ENCODE data around the gene HCRTR1. TPM values are rescaled to one million over a fixed set of nuclear protein-coding genes. Genes with fewer than 3 reads are reported as not detected.
"Not testable (repeated sequence)": the region's sequence is repeated elsewhere in the genome, so short reads cannot be mapped to it uniquely, and the experiment has no call there.

HCRTR1 gene
- total and polyA plus RNA-seq, 10 of the 15 experiments (the other 5 are each of a cell fraction or from before 2014, with no cell fraction given) = not detected

GRCh38 chr1:31586376-31587327 lies 30.8 kb upstream of the HCRTR1 start:
- in situ Hi-C loops (cut with MboI) = no loop called here
- BruUV-seq (replicated peaks) = no TSS peak

GRCh38 chr1:31587328-31587699 lies 30.2 kb upstream of the HCRTR1 start:
- ChIA-PET CTCF (interaction anchor here (0.6 to 3.5 kb wide), 13 partner anchors 9 to 547 kb away, joined by 3 to 20 read pairs (median 4); partner anchors contain the start of gene HCRTR1), RAD21 (ENCODE audit: unreplicated experiment) (interaction anchor here (0.8 to 1.1 kb wide), 4 partner anchors 9 to 58 kb away, joined by 3 to 4 read pairs (median 4); partner anchors contain the start of gene PEF1), POLR2A (interaction anchor here (0.6 kb wide), 1 partner anchor 390 kb away, joined by 4 read pairs; no protein-coding TSS in a partner anchor), SMC1A (ENCODE audit: uncharacterized antibody, unreplicated experiment) (interaction anchor here (1.1 kb wide), 2 partner anchors 9 to 10 kb away, joined by 5 read pairs; no protein-coding TSS in a partner anchor)
- H3K4me3 ChIP-seq; H3K27me3 ChIP-seq (replicated peaks in 1 of 2; ENCODE audit: control insufficient read depth in 2 of 2, insufficient read depth in 2 of 2, low read length in 1 of 2); H3K36me3 ChIP-seq (ENCODE audit: control insufficient read depth in 2 of 2, insufficient read depth in 2 of 2, low read length in 1 of 2); FAIRE-seq; H3K4me1 ChIP-seq (ENCODE audit: control insufficient read depth, insufficient read depth, low read length); H4K20me1 ChIP-seq (ENCODE audit: control insufficient read depth, insufficient read depth); H3K4me2 ChIP-seq (ENCODE audit: control insufficient read depth, insufficient read depth); H3K9ac ChIP-seq (ENCODE audit: control insufficient read depth, insufficient read depth, low read length); intact Hi-C loops (cut with micrococcal nuclease; ENCODE audit: unreplicated experiment); DNase-seq (ENCODE audit: low read depth, low spot score); H2AFZ ChIP-seq (ENCODE audit: control insufficient read depth, low read depth, low read length); BruUV-seq (replicated peaks); in situ Hi-C loops (cut with MboI); H3K79me2 ChIP-seq (ENCODE audit: control insufficient read depth, insufficient read depth, low read length); H3K9me3 ChIP-seq (replicated peaks; ENCODE audit: control insufficient read depth, insufficient read depth, low read length); ATAC-seq; H3K27ac ChIP-seq (ENCODE audit: control insufficient read depth, insufficient read depth): not testable (repeated sequence)
- WGBS (ENCODE audit: insufficient coverage, insufficient replicate concordance, low lambda C conversion rate, missing lambda C conversion rate) = 59% methylated on average over 4 of the region's 5 CpGs

More at GRCh38 chr1:31586376-31587327, 30.8 kb upstream of the HCRTR1 start:
- POLR2A ChIA-PET = no interaction called here
- no peak for ATAC-seq
- RAD21 ChIA-PET (ENCODE audit: unreplicated experiment) = no interaction called here
- 69% methylated on average over 42 of the region's 47 CpGs for WGBS (ENCODE audit: insufficient coverage, insufficient replicate concordance, low lambda C conversion rate, missing lambda C conversion rate)
- no peak overlapping the region for H3K9ac ChIP-seq (ENCODE audit: control insufficient read depth, insufficient read depth, low read length)
- no peaks in the 10 kb centered on the region; a peak in 1 of 4 replicates for H3K27me3 ChIP-seq (replicated peaks in 1 of 2; ENCODE audit: control insufficient read depth in 2 of 2, insufficient read depth in 2 of 2, low read length in 1 of 2)
- DNase-seq (ENCODE audit: low read depth, low spot score) = no peak
- intact Hi-C loops (cut with micrococcal nuclease; ENCODE audit: unreplicated experiment) = no loop called here
- TF ChIP-seq WRNIP1 (IDR thresholded peaks at IDR 0.05; ENCODE audit: borderline replicate concordance, low read depth, low read length) = no peak
- no peaks in the 10 kb centered on the region for H3K79me2 ChIP-seq (ENCODE audit: control insufficient read depth, insufficient read depth, low read length)
- no peaks in the 10 kb centered on the region for H3K4me1 ChIP-seq (ENCODE audit: control insufficient read depth, insufficient read depth, low read length)
- no peak for FAIRE-seq
- H2AFZ ChIP-seq (ENCODE audit: control insufficient read depth, low read depth, low read length) = no peak overlapping the region
- no peak overlapping the region for H3K27ac ChIP-seq (ENCODE audit: control insufficient read depth, insufficient read depth)
- H3K4me2 ChIP-seq (ENCODE audit: control insufficient read depth, insufficient read depth) = no peak overlapping the region
- no peaks in the 10 kb centered on the region for H4K20me1 ChIP-seq (ENCODE audit: control insufficient read depth, insufficient read depth)
- CTCF ChIA-PET = interaction anchor here (1.0 to 3.5 kb wide), 4 partner anchors 8 to 190 kb away, joined by 3 to 12 read pairs (median 4); no protein-coding TSS in a partner anchor
- no peaks in the 10 kb centered on the region for H3K9me3 ChIP-seq (replicated peaks; ENCODE audit: control insufficient read depth, insufficient read depth, low read length)
- H3K4me3 ChIP-seq = no peak overlapping the region
- SMC1A ChIA-PET (ENCODE audit: uncharacterized antibody, unreplicated experiment) = no interaction called here
- H3K36me3 ChIP-seq (ENCODE audit: control insufficient read depth in 2 of 2, insufficient read depth in 2 of 2, low read length in 1 of 2) = no peaks in the 10 kb centered on the region
